Transverse colon (tissue), 4 donors: ENCODE measurements around the gene FAM151B.

Source experiments
- CTCF ChIP-seq, 5 experiments: fragments of 200-600 bp in 3 of 5; fragments of 450-650 bp in 2 of 5; sonication (generic) in 3 of 5; IDR thresholded peaks; 1 replicate in 2 of 5; 2 replicates in 3 of 5; pipeline ENCODE4 v1.5.1; 2016 to 2017; ENCODE audit warnings: antibody characterized with exemption in 5 of 5, inconsistent platforms in 3 of 5, mild to moderate bottlenecking in 2 of 5, moderate library complexity in 1 of 5
- POLR2A ChIP-seq: fragments of 450-650 bp; IDR thresholded peaks from one replicate; pipeline ENCODE4 v1.6.1; 2016; ENCODE audit warnings: antibody characterized with exemption, mild to moderate bottlenecking, moderate library complexity
- POLR2AphosphoS5 ChIP-seq, 3 donors: sonication (generic); formaldehyde crosslinking; IDR thresholded peaks; one replicate each; pipeline ENCODE4 v1.6.1; 2016; ENCODE audit warnings: antibody characterized with exemption in 3 of 3

- TF ChIP-seq CTCF (IDR thresholded peaks at IDR 0.05) (no peak), POLR2A (no peak), POLR2AphosphoS5 (IDR thresholded peaks at IDR 0.05) (no peak)
These were observed 91.2 kb downstream of the FAM151B start for GRCh38 chr5:80579050-80579449.
